ENCODE data around the gene BNC2. TPM values are rescaled to one million over a fixed set of nuclear protein-coding genes. Genes with fewer than 3 reads are reported as not detected.

BNC2 gene
- total and polyA plus RNA-seq, 5 donors from 2014 or later, result not detected

DNA sequence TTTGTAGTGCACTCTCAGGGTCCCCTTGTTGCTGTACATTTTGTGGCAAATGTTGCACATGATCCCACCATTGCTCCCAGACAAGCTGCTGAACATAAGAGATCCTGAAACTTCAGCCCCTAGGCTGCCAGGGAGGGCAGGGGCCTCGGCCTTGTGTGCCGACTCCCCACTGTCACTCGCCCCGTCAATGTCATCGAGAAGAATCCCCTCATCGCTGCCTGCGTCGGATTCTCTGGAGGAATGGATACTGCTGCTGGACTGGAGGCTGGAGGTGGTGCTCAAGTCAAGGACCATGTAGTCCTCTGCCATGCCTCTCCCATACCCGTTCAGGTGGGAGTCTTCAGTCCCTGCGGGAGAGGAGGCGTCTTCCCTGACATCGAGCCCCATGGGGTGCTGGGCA is 451.3 kb downstream of the BNC2 start:
- no peak for ATAC-seq (ENCODE audit: low read depth in 2 of 2)
- no peaks in the 10 kb centered on the region for H3K27me3 Mint-ChIP-seq
- H3K27ac Mint-ChIP-seq, result no peak overlapping the region
- H3K4me1 Mint-ChIP-seq, result no peaks in the 10 kb centered on the region
- DNase-seq, result no peak
- H3K36me3 Mint-ChIP-seq, result no peaks in the 10 kb centered on the region
- Histone ChIP-seq H3K27ac (ENCODE audit: insufficient read depth, low read length, poor library complexity, severe bottlenecking) (no peak overlapping the region), H3K9me3 (ENCODE audit: control insufficient read depth in 2 of 2, low read length in 2 of 2) (no peaks in the 10 kb centered on the region), H3K4me1 (ENCODE audit: control insufficient read depth, insufficient read depth, low read length, poor library complexity, severe bottlenecking) (no peaks in the 10 kb centered on the region), H3K27me3 (ENCODE audit: control insufficient read depth, insufficient read depth, low read length) (no peaks in the 10 kb centered on the region), H3K4me3 (ENCODE audit: low read depth, low read length) (no peak overlapping the region), H3K36me3 (ENCODE audit: control insufficient read depth, insufficient read depth, low read length) (no peaks in the 10 kb centered on the region)
- H3K9me3 Mint-ChIP-seq, result peaks cover 0 to 8% (median 0%) of the 10 kb centered on the region in 7 donors
- H3K4me3 Mint-ChIP-seq, result no peak overlapping the region

GRCh38 chr9:16418721-16419120 is 451.7 kb downstream of the BNC2 start:
- H3K9me3 Mint-ChIP-seq, result peaks cover 0 to 8% (median 0%) of the 10 kb centered on the region in 7 donors
- H3K9me3 ChIP-seq (ENCODE audit: control insufficient read depth in 2 of 2, low read length in 2 of 2), result no peaks in the 10 kb centered on the region
- H3K4me1 Mint-ChIP-seq, result no peaks in the 10 kb centered on the region
- H3K4me1 ChIP-seq (ENCODE audit: control insufficient read depth, insufficient read depth, low read length, poor library complexity, severe bottlenecking), result no peaks in the 10 kb centered on the region
- DNase-seq (no peak), ATAC-seq (ENCODE audit: low read depth in 2 of 2) (no peak)
- H3K27me3 Mint-ChIP-seq, result no peaks in the 10 kb centered on the region
- no peak overlapping the region for H3K4me3 ChIP-seq (ENCODE audit: low read depth, low read length)
- no peak overlapping the region for H3K4me3 Mint-ChIP-seq
- no peak overlapping the region for H3K27ac ChIP-seq (ENCODE audit: insufficient read depth, low read length, poor library complexity, severe bottlenecking)
- H3K36me3 ChIP-seq (ENCODE audit: control insufficient read depth, insufficient read depth, low read length), result no peaks in the 10 kb centered on the region
- no peaks in the 10 kb centered on the region for H3K36me3 Mint-ChIP-seq
- no peak overlapping the region for H3K27ac Mint-ChIP-seq
- no peaks in the 10 kb centered on the region for H3K27me3 ChIP-seq (ENCODE audit: control insufficient read depth, insufficient read depth, low read length)

DNA sequence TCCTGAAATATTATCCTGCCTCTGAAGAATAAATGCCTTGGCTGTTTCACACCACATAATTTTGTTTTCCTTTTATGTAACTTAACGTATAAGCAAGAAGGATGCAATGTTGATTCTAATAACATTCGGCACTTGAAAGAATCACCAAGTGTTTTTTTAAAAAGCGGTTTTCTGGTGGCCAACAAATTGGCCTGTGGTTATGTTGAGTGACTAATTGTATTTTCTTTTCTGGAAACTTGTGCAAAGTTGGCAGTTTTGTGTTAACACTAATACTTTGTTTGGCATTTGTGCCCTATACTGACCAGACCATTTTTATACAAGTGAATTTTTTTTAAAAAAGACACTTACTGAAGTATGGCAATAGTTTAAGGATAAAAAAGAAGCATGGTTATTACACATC is 452.7 kb downstream of the BNC2 start:
- ATAC-seq (ENCODE audit: low read depth in 2 of 2) (no peak), DNase-seq (no peak)
- Mint-ChIP-seq H3K27me3 (no peaks in the 10 kb centered on the region), H3K4me3 (no peak overlapping the region), H3K36me3 (no peaks in the 10 kb centered on the region), H3K4me1 (no peaks in the 10 kb centered on the region), H3K9me3 (peaks cover 0 to 7% (median 1%) of the 10 kb centered on the region in 7 donors), H3K27ac (no peak overlapping the region)
- no peaks in the 10 kb centered on the region for H3K36me3 ChIP-seq (ENCODE audit: control insufficient read depth, insufficient read depth, low read length)
- H3K27ac ChIP-seq (ENCODE audit: insufficient read depth, low read length, poor library complexity, severe bottlenecking), result no peak overlapping the region
- H3K27me3 ChIP-seq (ENCODE audit: control insufficient read depth, insufficient read depth, low read length), result no peaks in the 10 kb centered on the region
- H3K4me1 ChIP-seq (ENCODE audit: control insufficient read depth, insufficient read depth, low read length, poor library complexity, severe bottlenecking), result no peaks in the 10 kb centered on the region
- no peak overlapping the region for H3K4me3 ChIP-seq (ENCODE audit: low read depth, low read length)
- H3K9me3 ChIP-seq (ENCODE audit: control insufficient read depth in 2 of 2, low read length in 2 of 2), result no peaks in the 10 kb centered on the region

- no peaks in the 10 kb centered on the region for H3K36me3 Mint-ChIP-seq
- no peak for ATAC-seq (ENCODE audit: low read depth in 2 of 2)
- Histone ChIP-seq H3K4me3 (ENCODE audit: low read depth, low read length) (no peak overlapping the region), H3K27ac (ENCODE audit: insufficient read depth, low read length, poor library complexity, severe bottlenecking) (no peak overlapping the region), H3K4me1 (ENCODE audit: control insufficient read depth, insufficient read depth, low read length, poor library complexity, severe bottlenecking) (no peaks in the 10 kb centered on the region), H3K27me3 (ENCODE audit: control insufficient read depth, insufficient read depth, low read length) (no peaks in the 10 kb centered on the region), H3K9me3 (ENCODE audit: control insufficient read depth in 2 of 2, low read length in 2 of 2) (no peaks in the 10 kb centered on the region), H3K36me3 (ENCODE audit: control insufficient read depth, insufficient read depth, low read length) (no peaks in the 10 kb centered on the region)
- H3K4me3 Mint-ChIP-seq, result no peak overlapping the region
- H3K9me3 Mint-ChIP-seq, result peaks cover 0 to 6% (median 1%) of the 10 kb centered on the region in 7 donors
- H3K27me3 Mint-ChIP-seq, result no peaks in the 10 kb centered on the region
- no peaks in the 10 kb centered on the region for H3K4me1 Mint-ChIP-seq
- no peak overlapping the region for H3K27ac Mint-ChIP-seq
- no peak for DNase-seq
Measured at GRCh38 chr9:16417161-16417560, 453.3 kb downstream of the BNC2 start.

DNA sequence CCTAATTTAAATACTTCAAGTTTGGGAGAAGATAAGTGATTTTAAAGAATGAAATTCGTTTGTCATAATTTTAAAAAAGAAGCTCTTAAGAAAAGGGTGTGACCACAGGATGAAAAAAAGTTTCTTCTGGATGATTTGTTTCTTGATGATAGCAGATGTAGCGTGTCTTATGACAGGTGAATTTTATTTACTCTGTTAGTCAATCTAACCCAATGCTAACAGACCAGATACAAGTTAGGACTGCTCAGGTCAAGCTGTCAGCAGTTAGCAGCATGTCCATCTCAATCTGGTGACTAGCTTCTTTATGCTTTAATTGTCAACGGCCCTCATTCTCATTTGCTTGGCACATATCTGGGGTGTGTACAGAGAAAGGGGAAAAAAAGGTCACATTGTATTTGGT is 456.0 kb downstream of the BNC2 start:
- DNase-seq (no peak), ATAC-seq (ENCODE audit: low read depth in 2 of 2) (no peak)
- H3K4me3 ChIP-seq (ENCODE audit: low read depth, low read length), result no peak overlapping the region
- H3K4me1 ChIP-seq (ENCODE audit: control insufficient read depth, insufficient read depth, low read length, poor library complexity, severe bottlenecking), result no peaks in the 10 kb centered on the region
- H3K9me3 Mint-ChIP-seq, result peaks cover 0 to 5% (median 1%) of the 10 kb centered on the region in 7 donors
- H3K36me3 Mint-ChIP-seq, result no peaks in the 10 kb centered on the region
- H3K4me3 Mint-ChIP-seq, result no peak overlapping the region
- H3K9me3 ChIP-seq (ENCODE audit: control insufficient read depth in 2 of 2, low read length in 2 of 2), result no peaks in the 10 kb centered on the region
- no peak overlapping the region for H3K27ac Mint-ChIP-seq
- H3K36me3 ChIP-seq (ENCODE audit: control insufficient read depth, insufficient read depth, low read length), result no peaks in the 10 kb centered on the region
- H3K27me3 ChIP-seq (ENCODE audit: control insufficient read depth, insufficient read depth, low read length), result no peaks in the 10 kb centered on the region
- no peaks in the 10 kb centered on the region for H3K27me3 Mint-ChIP-seq
- H3K27ac ChIP-seq (ENCODE audit: insufficient read depth, low read length, poor library complexity, severe bottlenecking), result no peak overlapping the region
- H3K4me1 Mint-ChIP-seq, result no peaks in the 10 kb centered on the region

DNA sequence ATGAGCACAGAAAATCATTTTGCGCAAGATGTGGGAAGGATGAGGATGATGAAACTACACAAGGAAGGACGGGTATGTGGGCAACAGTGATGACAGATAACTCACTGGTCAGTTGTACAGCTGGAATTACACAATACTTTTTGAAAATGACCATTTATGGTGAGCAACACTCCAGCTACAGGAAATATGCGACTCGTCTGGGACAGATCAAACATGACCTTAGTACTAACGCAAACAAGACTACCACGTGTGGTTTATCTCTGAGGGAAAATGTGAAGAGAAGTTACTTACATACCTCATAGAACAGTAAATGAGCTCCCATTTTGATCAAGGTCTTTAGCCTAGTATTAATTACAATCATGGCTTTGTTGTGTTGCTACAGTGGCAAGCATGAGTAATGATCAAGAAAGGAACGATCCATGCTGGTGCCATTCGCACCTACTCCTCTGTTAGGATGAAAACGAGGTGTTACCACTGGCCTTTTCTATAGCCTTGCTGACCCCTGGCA is 456.9 kb downstream of the BNC2 start:
- H3K4me1 ChIP-seq (ENCODE audit: control insufficient read depth, insufficient read depth, low read length, poor library complexity, severe bottlenecking), result no peaks in the 10 kb centered on the region
- no peaks in the 10 kb centered on the region for H3K36me3 ChIP-seq (ENCODE audit: control insufficient read depth, insufficient read depth, low read length)
- Mint-ChIP-seq H3K9me3 (peaks cover 0 to 5% (median 1%) of the 10 kb centered on the region in 7 donors), H3K36me3 (no peaks in the 10 kb centered on the region), H3K27ac (no peak overlapping the region), H3K4me1 (no peaks in the 10 kb centered on the region), H3K27me3 (no peaks in the 10 kb centered on the region), H3K4me3 (no peak overlapping the region)
- ATAC-seq (ENCODE audit: low read depth in 2 of 2), result no peak
- no peaks in the 10 kb centered on the region for H3K27me3 ChIP-seq (ENCODE audit: control insufficient read depth, insufficient read depth, low read length)
- H3K27ac ChIP-seq (ENCODE audit: insufficient read depth, low read length, poor library complexity, severe bottlenecking), result no peak overlapping the region
- H3K9me3 ChIP-seq (ENCODE audit: control insufficient read depth in 2 of 2, low read length in 2 of 2), result no peaks in the 10 kb centered on the region
- no peak overlapping the region for H3K4me3 ChIP-seq (ENCODE audit: low read depth, low read length)
- DNase-seq, result no peak

DNA sequence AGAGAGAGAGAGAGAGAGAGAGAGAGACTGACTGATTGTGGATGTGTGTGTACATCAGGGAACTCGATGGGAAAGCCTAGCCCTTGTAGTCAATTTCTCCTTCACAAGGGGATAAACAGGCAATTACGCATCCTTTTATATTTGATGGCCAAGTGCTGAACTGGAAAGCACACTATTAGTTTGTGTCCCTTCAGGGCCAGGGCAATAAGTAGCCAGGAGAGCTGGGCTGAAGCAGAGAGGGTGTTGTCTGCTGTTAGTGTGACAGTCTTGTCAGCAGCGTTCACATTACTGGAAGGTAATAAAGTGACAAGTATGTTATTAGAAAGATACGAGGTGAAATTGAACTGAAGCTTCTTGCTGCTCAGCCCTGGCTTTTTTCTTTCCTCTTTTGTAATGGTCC is 457.7 kb downstream of the BNC2 start:
- Histone ChIP-seq H3K27ac (ENCODE audit: insufficient read depth, low read length, poor library complexity, severe bottlenecking) (no peak overlapping the region), H3K36me3 (ENCODE audit: control insufficient read depth, insufficient read depth, low read length) (no peaks in the 10 kb centered on the region), H3K27me3 (ENCODE audit: control insufficient read depth, insufficient read depth, low read length) (no peaks in the 10 kb centered on the region), H3K9me3 (ENCODE audit: control insufficient read depth in 2 of 2, low read length in 2 of 2) (no peaks in the 10 kb centered on the region), H3K4me3 (ENCODE audit: low read depth, low read length) (no peak overlapping the region), H3K4me1 (ENCODE audit: control insufficient read depth, insufficient read depth, low read length, poor library complexity, severe bottlenecking) (no peaks in the 10 kb centered on the region)
- Mint-ChIP-seq H3K9me3 (peaks cover 0 to 6% (median 1%) of the 10 kb centered on the region in 7 donors), H3K27me3 (no peaks in the 10 kb centered on the region), H3K27ac (no peak overlapping the region), H3K4me3 (no peak overlapping the region), H3K4me1 (no peaks in the 10 kb centered on the region), H3K36me3 (no peaks in the 10 kb centered on the region)
- no peak for DNase-seq
- no peak for ATAC-seq (ENCODE audit: low read depth in 2 of 2)

DNA sequence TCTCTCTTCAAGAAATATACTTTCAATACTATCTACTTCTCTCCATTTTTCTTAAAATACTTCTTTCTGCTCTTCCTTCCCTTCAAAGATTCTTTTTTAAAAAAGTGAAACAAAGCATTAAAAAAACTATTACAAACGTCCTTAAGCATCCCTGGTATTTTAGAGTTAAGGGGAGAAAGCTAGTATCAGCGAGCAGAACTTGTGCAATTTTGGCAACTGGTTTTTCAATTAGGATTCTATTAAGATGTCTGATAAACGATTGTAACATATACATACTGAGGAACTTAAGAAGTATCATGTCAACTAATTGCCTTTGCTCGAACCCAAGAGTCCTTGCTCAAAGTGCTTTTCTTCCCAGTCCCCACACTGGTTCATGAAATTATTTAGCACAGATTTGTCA is 459.2 kb downstream of the BNC2 start:
- H3K4me1 ChIP-seq (ENCODE audit: control insufficient read depth, insufficient read depth, low read length, poor library complexity, severe bottlenecking), result no peaks in the 10 kb centered on the region
- DNase-seq (no peak), ATAC-seq (ENCODE audit: low read depth in 2 of 2) (no peak)
- no peak overlapping the region for H3K4me3 ChIP-seq (ENCODE audit: low read depth, low read length)
- H3K9me3 Mint-ChIP-seq, result peaks cover 0 to 5% (median 2%) of the 10 kb centered on the region in 7 donors
- no peaks in the 10 kb centered on the region for H3K4me1 Mint-ChIP-seq
- H3K27me3 Mint-ChIP-seq, result no peaks in the 10 kb centered on the region
- H3K27me3 ChIP-seq (ENCODE audit: control insufficient read depth, insufficient read depth, low read length), result no peaks in the 10 kb centered on the region
- H3K27ac ChIP-seq (ENCODE audit: insufficient read depth, low read length, poor library complexity, severe bottlenecking), result no peak overlapping the region
- no peak overlapping the region for H3K27ac Mint-ChIP-seq
- no peak overlapping the region for H3K4me3 Mint-ChIP-seq
- no peaks in the 10 kb centered on the region for H3K36me3 ChIP-seq (ENCODE audit: control insufficient read depth, insufficient read depth, low read length)
- H3K36me3 Mint-ChIP-seq, result no peaks in the 10 kb centered on the region
- no peaks in the 10 kb centered on the region for H3K9me3 ChIP-seq (ENCODE audit: control insufficient read depth in 2 of 2, low read length in 2 of 2)
